ENCODE results near the gene ZNF197. TPM values are rescaled to one million over a fixed set of nuclear protein-coding genes. Genes with fewer than 3 reads are reported as not detected.

The ZNF197 gene
- total and polyA plus RNA-seq, 10 of the 15 experiments (the other 5 are each of a cell fraction or from before 2014, with no cell fraction given), result 3.2 to 16.6 (median 9.7) TPM

DNA sequence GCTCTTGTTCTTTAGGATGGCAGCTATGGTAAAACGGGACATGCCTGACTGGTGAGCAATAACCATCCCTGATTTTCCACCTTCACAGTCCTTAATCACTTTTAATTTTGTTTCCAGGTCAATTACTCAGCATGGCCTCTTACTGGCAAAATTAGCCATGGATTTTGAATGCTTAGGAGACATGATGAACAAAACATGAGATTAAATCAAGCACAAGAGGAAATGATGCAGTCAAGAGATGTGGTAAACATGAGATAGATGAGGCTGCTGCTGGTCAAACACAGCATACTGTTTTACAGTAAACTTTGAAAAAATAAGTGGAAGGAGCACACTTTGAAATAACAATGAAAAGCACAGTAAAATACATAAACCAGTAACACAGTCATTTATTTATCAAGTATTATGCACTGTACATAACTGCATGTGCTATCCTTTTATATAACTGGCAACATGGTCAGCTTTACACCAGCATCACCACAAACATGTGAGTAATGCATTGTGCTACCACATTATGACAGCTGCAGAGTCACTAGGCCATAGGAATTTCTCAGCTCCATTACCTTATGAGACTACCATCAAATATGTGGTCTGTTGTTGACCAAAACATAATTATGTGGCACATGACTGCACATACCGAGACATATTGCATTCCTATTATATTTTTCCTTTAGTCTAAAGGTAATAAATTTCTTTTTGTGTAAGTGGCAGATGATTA, 57.5 kb downstream of the ZNF197 start (continued):
- no peak for TF ChIP-seq ESRRA (IDR thresholded peaks at IDR 0.05; ENCODE audit: low read length)

DNA sequence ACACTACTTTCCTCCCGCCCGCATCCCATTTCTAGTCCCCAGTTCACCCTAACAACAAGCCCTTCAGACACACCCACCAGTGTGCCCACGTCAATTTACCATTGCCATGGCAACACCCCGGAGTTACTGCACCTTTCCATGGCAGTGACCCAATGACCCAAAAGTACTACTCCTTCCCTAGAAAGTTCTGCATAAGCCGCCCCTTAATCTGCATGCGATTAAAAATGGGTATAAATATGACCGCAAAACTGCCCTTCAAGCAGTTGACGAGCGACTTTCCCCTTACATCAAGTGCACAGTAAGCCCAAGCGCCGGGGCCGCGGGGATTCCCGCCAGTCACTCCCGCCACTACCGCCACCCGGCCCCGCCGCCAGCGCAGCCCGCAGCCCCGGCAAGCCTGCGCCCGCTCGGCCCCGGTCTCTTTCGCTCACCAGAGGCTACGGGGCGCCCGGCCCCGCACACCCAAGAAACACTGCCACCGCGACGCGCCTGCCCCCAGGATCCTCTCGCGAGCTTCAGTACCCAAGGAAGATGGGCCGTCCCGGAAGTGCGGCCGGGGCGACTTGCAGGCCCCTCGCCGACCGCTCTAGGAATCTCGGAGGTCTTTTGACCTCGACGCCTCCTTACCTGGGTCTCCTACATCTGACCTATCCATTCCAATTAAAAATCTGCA, 60.4 kb downstream of the ZNF197 start:
- H4K20me1 ChIP-seq (ENCODE audit: control insufficient read depth, insufficient read depth), result no peaks in the 10 kb centered on the region
- intact Hi-C loops (cut with micrococcal nuclease; ENCODE audit: unreplicated experiment) (loop anchor here (1.0 to 5.0 kb wide), 2 partner anchors 37 to 63 kb away; partner anchors contain the start of gene ZNF35), in situ Hi-C loops (cut with MboI) (no loop called here)
- DNase-seq (ENCODE audit: low read depth, low spot score), result peak; percentile 27
- POLR2A ChIA-PET, result no interaction called here
- no peaks in the 10 kb centered on the region for H3K36me3 ChIP-seq (ENCODE audit: control insufficient read depth in 2 of 2, insufficient read depth in 2 of 2, low read length in 1 of 2)
- RAD21 ChIA-PET (ENCODE audit: unreplicated experiment), result no interaction called here
- peaks cover 14% of the 10 kb centered on the region; the same call in 2 of the 3 replicates for H3K9me3 ChIP-seq (replicated peaks; ENCODE audit: control insufficient read depth, insufficient read depth, low read length)
- H3K79me2 ChIP-seq (ENCODE audit: control insufficient read depth, insufficient read depth, low read length), result no peaks in the 10 kb centered on the region
- no peak overlapping the region for H3K27ac ChIP-seq (ENCODE audit: control insufficient read depth, insufficient read depth)
- 0 out of 2 replicates have a peak overlapping the region, but pooled peaks have one; percentile 42 for H3K9ac ChIP-seq (ENCODE audit: control insufficient read depth, insufficient read depth, low read length)
- H3K4me2 ChIP-seq (ENCODE audit: control insufficient read depth, insufficient read depth), result peak overlapping the region; percentile 72
- H2AFZ ChIP-seq (ENCODE audit: control insufficient read depth, low read depth, low read length), result peak overlapping the region; percentile 79
- 1% methylated on average over 33 of the region's 48 CpGs for WGBS (ENCODE audit: insufficient coverage, insufficient replicate concordance, low lambda C conversion rate, missing lambda C conversion rate)
- FAIRE-seq, result peak; percentile 49
- no TSS peak for BruUV-seq (replicated peaks)
- CTCF ChIA-PET, result interaction anchor here (1.3 kb wide), 1 partner anchor 39 kb away, joined by 3 read pairs; no protein-coding TSS in a partner anchor
- SMC1A ChIA-PET (ENCODE audit: uncharacterized antibody, unreplicated experiment), result interaction anchor here (0.7 to 1.7 kb wide), 2 partner anchors 77 to 100 kb away, joined by 3 to 6 read pairs; partner anchors contain the start of genes KIAA1143 and KIF15
- peak overlapping the region; percentile 60; the same call in 1 of the 2 replicates for H3K4me3 ChIP-seq
- no peaks in the 10 kb centered on the region for H3K27me3 ChIP-seq (replicated peaks in 1 of 2; ENCODE audit: control insufficient read depth in 2 of 2, insufficient read depth in 2 of 2, low read length in 1 of 2)
- peak; percentile 99 for ATAC-seq
- no peaks in the 10 kb centered on the region for H3K4me1 ChIP-seq (ENCODE audit: control insufficient read depth, insufficient read depth, low read length)
- TF ChIP-seq, protein P1, sequence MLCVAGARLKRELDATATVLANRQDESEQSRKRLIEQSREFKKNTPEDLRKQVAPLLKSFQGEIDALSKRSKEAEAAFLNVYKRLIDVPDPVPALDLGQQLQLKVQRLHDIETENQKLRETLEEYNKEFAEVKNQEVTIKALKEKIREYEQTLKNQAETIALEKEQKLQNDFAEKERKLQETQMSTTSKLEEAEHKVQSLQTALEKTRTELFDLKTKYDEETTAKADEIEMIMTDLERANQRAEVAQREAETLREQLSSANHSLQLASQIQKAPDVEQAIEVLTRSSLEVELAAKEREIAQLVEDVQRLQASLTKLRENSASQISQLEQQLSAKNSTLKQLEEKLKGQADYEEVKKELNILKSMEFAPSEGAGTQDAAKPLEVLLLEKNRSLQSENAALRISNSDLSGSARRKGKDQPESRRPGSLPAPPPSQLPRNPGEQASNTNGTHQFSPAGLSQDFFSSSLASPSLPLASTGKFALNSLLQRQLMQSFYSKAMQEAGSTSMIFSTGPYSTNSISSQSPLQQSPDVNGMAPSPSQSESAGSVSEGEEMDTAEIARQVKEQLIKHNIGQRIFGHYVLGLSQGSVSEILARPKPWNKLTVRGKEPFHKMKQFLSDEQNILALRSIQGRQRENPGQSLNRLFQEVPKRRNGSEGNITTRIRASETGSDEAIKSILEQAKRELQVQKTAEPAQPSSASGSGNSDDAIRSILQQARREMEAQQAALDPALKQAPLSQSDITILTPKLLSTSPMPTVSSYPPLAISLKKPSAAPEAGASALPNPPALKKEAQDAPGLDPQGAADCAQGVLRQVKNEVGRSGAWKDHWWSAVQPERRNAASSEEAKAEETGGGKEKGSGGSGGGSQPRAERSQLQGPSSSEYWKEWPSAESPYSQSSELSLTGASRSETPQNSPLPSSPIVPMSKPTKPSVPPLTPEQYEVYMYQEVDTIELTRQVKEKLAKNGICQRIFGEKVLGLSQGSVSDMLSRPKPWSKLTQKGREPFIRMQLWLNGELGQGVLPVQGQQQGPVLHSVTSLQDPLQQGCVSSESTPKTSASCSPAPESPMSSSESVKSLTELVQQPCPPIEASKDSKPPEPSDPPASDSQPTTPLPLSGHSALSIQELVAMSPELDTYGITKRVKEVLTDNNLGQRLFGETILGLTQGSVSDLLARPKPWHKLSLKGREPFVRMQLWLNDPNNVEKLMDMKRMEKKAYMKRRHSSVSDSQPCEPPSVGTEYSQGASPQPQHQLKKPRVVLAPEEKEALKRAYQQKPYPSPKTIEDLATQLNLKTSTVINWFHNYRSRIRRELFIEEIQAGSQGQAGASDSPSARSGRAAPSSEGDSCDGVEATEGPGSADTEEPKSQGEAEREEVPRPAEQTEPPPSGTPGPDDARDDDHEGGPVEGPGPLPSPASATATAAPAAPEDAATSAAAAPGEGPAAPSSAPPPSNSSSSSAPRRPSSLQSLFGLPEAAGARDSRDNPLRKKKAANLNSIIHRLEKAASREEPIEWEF (IDR thresholded peaks at IDR 0.05; ENCODE audit: insufficient replicate concordance, low read depth, low read length), result no peak
- TF ChIP-seq RELA (IDR thresholded peaks at IDR 0.05; ENCODE audit: borderline replicate concordance, partially characterized antibody) (no peak), GABPA (IDR thresholded peaks at IDR 0.05; ENCODE audit: low read depth) (peak; percentile 83), RAD21 (IDR thresholded peaks at IDR 0.05; ENCODE audit: insufficient read depth, low read depth, low read length) (no peak), YBX1 (IDR thresholded peaks at IDR 0.05) (no peak), NR2C1 (IDR thresholded peaks at IDR 0.05) (0 out of 2 replicates have a peak, but pooled peaks have one; percentile 32), RAD51 (IDR thresholded peaks at IDR 0.05) (no peak), NFYB (IDR thresholded peaks at IDR 0.05; ENCODE audit: insufficient read depth, low read depth, low read length) (no peak), POLR2AphosphoS5 (IDR thresholded peaks at IDR 0.05; ENCODE audit: low read length) (peak; percentile 62; the same call in 1 of the 2 replicates)
- TF ChIP-seq, protein P2, sequence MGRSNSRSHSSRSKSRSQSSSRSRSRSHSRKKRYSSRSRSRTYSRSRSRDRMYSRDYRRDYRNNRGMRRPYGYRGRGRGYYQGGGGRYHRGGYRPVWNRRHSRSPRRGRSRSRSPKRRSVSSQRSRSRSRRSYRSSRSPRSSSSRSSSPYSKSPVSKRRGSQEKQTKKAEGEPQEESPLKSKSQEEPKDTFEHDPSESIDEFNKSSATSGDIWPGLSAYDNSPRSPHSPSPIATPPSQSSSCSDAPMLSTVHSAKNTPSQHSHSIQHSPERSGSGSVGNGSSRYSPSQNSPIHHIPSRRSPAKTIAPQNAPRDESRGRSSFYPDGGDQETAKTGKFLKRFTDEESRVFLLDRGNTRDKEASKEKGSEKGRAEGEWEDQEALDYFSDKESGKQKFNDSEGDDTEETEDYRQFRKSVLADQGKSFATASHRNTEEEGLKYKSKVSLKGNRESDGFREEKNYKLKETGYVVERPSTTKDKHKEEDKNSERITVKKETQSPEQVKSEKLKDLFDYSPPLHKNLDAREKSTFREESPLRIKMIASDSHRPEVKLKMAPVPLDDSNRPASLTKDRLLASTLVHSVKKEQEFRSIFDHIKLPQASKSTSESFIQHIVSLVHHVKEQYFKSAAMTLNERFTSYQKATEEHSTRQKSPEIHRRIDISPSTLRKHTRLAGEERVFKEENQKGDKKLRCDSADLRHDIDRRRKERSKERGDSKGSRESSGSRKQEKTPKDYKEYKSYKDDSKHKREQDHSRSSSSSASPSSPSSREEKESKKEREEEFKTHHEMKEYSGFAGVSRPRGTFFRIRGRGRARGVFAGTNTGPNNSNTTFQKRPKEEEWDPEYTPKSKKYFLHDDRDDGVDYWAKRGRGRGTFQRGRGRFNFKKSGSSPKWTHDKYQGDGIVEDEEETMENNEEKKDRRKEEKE (IDR thresholded peaks at IDR 0.05), result no peak

All from GM12878 (cell line).